Measurements from ENCODE around the gene ANKFY1. TPM values are rescaled to one million over a fixed set of nuclear protein-coding genes. Genes with fewer than 3 reads are reported as not detected.

ANKFY1 gene, protein sequence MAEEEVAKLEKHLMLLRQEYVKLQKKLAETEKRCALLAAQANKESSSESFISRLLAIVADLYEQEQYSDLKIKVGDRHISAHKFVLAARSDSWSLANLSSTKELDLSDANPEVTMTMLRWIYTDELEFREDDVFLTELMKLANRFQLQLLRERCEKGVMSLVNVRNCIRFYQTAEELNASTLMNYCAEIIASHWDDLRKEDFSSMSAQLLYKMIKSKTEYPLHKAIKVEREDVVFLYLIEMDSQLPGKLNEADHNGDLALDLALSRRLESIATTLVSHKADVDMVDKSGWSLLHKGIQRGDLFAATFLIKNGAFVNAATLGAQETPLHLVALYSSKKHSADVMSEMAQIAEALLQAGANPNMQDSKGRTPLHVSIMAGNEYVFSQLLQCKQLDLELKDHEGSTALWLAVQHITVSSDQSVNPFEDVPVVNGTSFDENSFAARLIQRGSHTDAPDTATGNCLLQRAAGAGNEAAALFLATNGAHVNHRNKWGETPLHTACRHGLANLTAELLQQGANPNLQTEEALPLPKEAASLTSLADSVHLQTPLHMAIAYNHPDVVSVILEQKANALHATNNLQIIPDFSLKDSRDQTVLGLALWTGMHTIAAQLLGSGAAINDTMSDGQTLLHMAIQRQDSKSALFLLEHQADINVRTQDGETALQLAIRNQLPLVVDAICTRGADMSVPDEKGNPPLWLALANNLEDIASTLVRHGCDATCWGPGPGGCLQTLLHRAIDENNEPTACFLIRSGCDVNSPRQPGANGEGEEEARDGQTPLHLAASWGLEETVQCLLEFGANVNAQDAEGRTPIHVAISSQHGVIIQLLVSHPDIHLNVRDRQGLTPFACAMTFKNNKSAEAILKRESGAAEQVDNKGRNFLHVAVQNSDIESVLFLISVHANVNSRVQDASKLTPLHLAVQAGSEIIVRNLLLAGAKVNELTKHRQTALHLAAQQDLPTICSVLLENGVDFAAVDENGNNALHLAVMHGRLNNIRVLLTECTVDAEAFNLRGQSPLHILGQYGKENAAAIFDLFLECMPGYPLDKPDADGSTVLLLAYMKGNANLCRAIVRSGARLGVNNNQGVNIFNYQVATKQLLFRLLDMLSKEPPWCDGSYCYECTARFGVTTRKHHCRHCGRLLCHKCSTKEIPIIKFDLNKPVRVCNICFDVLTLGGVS
- 22.7 to 33.3 TPM (median 31.5 TPM) in 5 replicates for total RNA-seq (2022; extraction: Qiagen RNA extraction; ENCODE audit: low read depth)

GRCh38 chr17:4263282-4264215 lies at the start of gene ANKFY1:
ANKFY1 (minus strand) TSS chr17:4263979; CDS start chr17:4263941, 38 bp downstream.

Other genes starting within 250 kb of the ANKFY1 start
- gene ZZEF1, start 120.9 kb downstream of the ANKFY1 start, total RNA-seq (2022; extraction: Qiagen RNA extraction; ENCODE audit: low read depth) = 10.7 to 14.0 TPM (median 13.1 TPM) in 5 replicates
- 14.7 to 19.4 TPM (median 17.2 TPM) in 5 replicates for gene CYB5D2, start 120.8 kb downstream of the ANKFY1 start, total RNA-seq (2022; extraction: Qiagen RNA extraction; ENCODE audit: low read depth)
- gene UBE2G1, start 102.7 kb upstream of the ANKFY1 start, total RNA-seq (2022; extraction: Qiagen RNA extraction; ENCODE audit: low read depth) = 77.4 to 96.4 TPM (median 95.1 TPM) in 5 replicates
- gene SPNS3, start 170.0 kb upstream of the ANKFY1 start, total RNA-seq (2022; extraction: Qiagen RNA extraction; ENCODE audit: low read depth) = 0.31 TPM in 1 of 5 replicates, not detected in the others
- 5.8 to 14.1 TPM (median 11.2 TPM) in 5 replicates for gene SPNS2, start 234.9 kb upstream of the ANKFY1 start, total RNA-seq (2022; extraction: Qiagen RNA extraction; ENCODE audit: low read depth)

Measured in A549 treated with RU486 at 1 μM for 4 hours (cell line).